HEK293 (cell line): ENCODE results near the gene GBP7.

Source experiments
- CTCF ChIA-PET: fragments of 350-600 bp; formaldehyde crosslinking; extraction: SDS; loops from one replicate; lab custom pipeline; 2021; ENCODE audit warnings: antibody characterized with exemption; lab: Yijun Ruan, JAX
- POLR2A ChIA-PET: fragments of 300-600 bp; formaldehyde crosslinking; extraction: SDS; loops from one replicate; lab custom pipeline; 2020; ENCODE audit warnings: antibody characterized with exemption, inconsistent platforms; lab: Yijun Ruan, JAX
- H3K27ac ChIP-seq: fragments of 200-500 bp; sonication (Bioruptor generic); 2 replicates; pipeline ENCODE4 v1.5.1; 2014; ENCODE audit warnings: low read depth, low read length, control low read depth, inconsistent platforms; ENCODE audit errors: extremely low read depth
- H3K36me3 ChIP-seq, 2 experiments: fragments of 200-500 bp in 1 of 2; sonication (Bioruptor generic) in 1 of 2; 1 replicate in 1 of 2; 2 replicates in 1 of 2; pipeline ENCODE4 v1.5.1; 2014 to 2017; ENCODE audit warnings: inconsistent platforms in 2 of 2, low read length in 2 of 2; ENCODE audit not compliant: control insufficient read depth in 2 of 2, insufficient read depth in 1 of 2
- H3K4me1 ChIP-seq: fragments of 200-500 bp; sonication (Bioruptor generic); 2 replicates; pipeline ENCODE4 v1.5.1; 2014; ENCODE audit warnings: mild to moderate bottlenecking, low read length, inconsistent platforms; ENCODE audit not compliant: control insufficient read depth, insufficient read depth
- H3K4me3 ChIP-seq: 2 replicates; pipeline ENCODE4 v1.5.1; 2011; ENCODE audit warnings: low read depth, mild to moderate bottlenecking, control low read depth, low read length, moderate library complexity
- H3K9me3 ChIP-seq: fragments of 200-500 bp; sonication (Bioruptor generic); 2 replicates; pipeline ENCODE4 v1.5.1; 2014; ENCODE audit warnings: low read depth, low read length, inconsistent platforms; ENCODE audit not compliant: control insufficient read depth, insufficient read depth
- GLI4 ChIP-seq: fragments of 450-650 bp; formaldehyde crosslinking; IDR thresholded peaks from 2 replicates; pipeline ENCODE4 v1.5.1; 2016; ENCODE audit warnings: missing biosample characterization, missing genetic modification characterization
- HOXA7 ChIP-seq: sonication (generic); formaldehyde crosslinking; IDR thresholded peaks from 2 replicates; pipeline ENCODE4 v1.8.1; 2022; ENCODE audit warnings: missing genetic modification reagents, borderline replicate concordance
- IKZF3 ChIP-seq: fragments of 450-650 bp; IDR thresholded peaks from 2 replicates; pipeline ENCODE4 v1.5.0; 2018; ENCODE audit warnings: missing biosample characterization, mild to moderate bottlenecking, missing genetic modification characterization, moderate library complexity
- KLF1 ChIP-seq: fragments of 450-650 bp; formaldehyde crosslinking; IDR thresholded peaks from 2 replicates; pipeline ENCODE4 v1.5.1; 2016; ENCODE audit warnings: missing biosample characterization, missing genetic modification characterization
- KLF8 ChIP-seq: fragments of 450-650 bp; formaldehyde crosslinking; IDR thresholded peaks from 2 replicates; pipeline ENCODE4 v1.5.1; 2016; ENCODE audit warnings: missing biosample characterization, missing genetic modification characterization
- PRDM1 ChIP-seq: fragments of 450-650 bp; formaldehyde crosslinking; IDR thresholded peaks from 2 replicates; pipeline ENCODE4; 2016; ENCODE audit warnings: missing biosample characterization, missing genetic modification characterization
- ZBTB1 ChIP-seq: fragments of 450-650 bp; formaldehyde crosslinking; IDR thresholded peaks from 2 replicates; pipeline ENCODE4 v1.5.1; 2016; ENCODE audit warnings: missing biosample characterization, missing genetic modification characterization
- ZBTB17 ChIP-seq: fragments of 450-650 bp; formaldehyde crosslinking; IDR thresholded peaks from 2 replicates; pipeline ENCODE4 v1.5.1; 2016; ENCODE audit warnings: missing biosample characterization, missing genetic modification characterization
- ZBTB8A ChIP-seq: fragments of 450-650 bp; formaldehyde crosslinking; IDR thresholded peaks from 2 replicates; pipeline ENCODE4 v1.5.1; 2016; ENCODE audit warnings: missing biosample characterization, missing genetic modification characterization
- ZEB2 ChIP-seq: fragments of 450-650 bp; formaldehyde crosslinking; IDR thresholded peaks from 2 replicates; pipeline ENCODE4 v1.5.1; 2016; ENCODE audit warnings: missing biosample characterization, missing genetic modification characterization
- ZFP3 ChIP-seq: fragments of 450-650 bp; formaldehyde crosslinking; IDR thresholded peaks from 2 replicates; pipeline ENCODE4 v1.5.1; 2016; ENCODE audit warnings: low read depth, missing biosample characterization, missing genetic modification characterization
- ZNF155 ChIP-seq: fragments of 450-650 bp; formaldehyde crosslinking; IDR thresholded peaks from 2 replicates; pipeline ENCODE4 v1.5.1; 2016; ENCODE audit warnings: missing biosample characterization, missing genetic modification characterization
- ZNF266 ChIP-seq: fragments of 450-650 bp; formaldehyde crosslinking; IDR thresholded peaks from 2 replicates; pipeline ENCODE4 v1.5.1; 2016; ENCODE audit warnings: missing biosample characterization, missing genetic modification characterization, low read depth
- ZNF274 ChIP-seq, 2 experiments: fragments of 200-500 bp in 1 of 2; fragments of 450-650 bp in 1 of 2; sonication (Bioruptor generic) in 1 of 2; formaldehyde crosslinking in 1 of 2; IDR thresholded peaks; 2 replicates each; pipeline versions ENCODE4 v1.5.1 to v1.6.1; 2014 to 2016; ENCODE audit warnings: borderline replicate concordance in 1 of 2, inconsistent platforms in 1 of 2, low read length in 1 of 2, missing biosample characterization in 1 of 2, missing genetic modification characterization in 1 of 2
- ZNF292 ChIP-seq: fragments of 450-650 bp; formaldehyde crosslinking; IDR thresholded peaks from 2 replicates; pipeline ENCODE4 v1.5.1; 2016; ENCODE audit warnings: low read depth, missing biosample characterization, missing genetic modification characterization, borderline replicate concordance
- ZNF302 ChIP-seq: fragments of 450-650 bp; formaldehyde crosslinking; IDR thresholded peaks from 2 replicates; pipeline ENCODE4 v1.5.1; 2016; ENCODE audit warnings: missing biosample characterization, missing genetic modification characterization, low read depth
- ZNF311 ChIP-seq: fragments of 450-650 bp; formaldehyde crosslinking; IDR thresholded peaks from 2 replicates; pipeline ENCODE4 v1.5.1; 2017; ENCODE audit warnings: missing biosample characterization, missing genetic modification characterization, borderline replicate concordance
- ZNF404 ChIP-seq: fragments of 450-650 bp; formaldehyde crosslinking; IDR thresholded peaks from 2 replicates; pipeline ENCODE4 v1.5.1; 2017; ENCODE audit warnings: missing biosample characterization, missing genetic modification characterization
- ZNF426 ChIP-seq: fragments of 450-650 bp; formaldehyde crosslinking; IDR thresholded peaks from 2 replicates; pipeline ENCODE4 v1.5.1; 2017; ENCODE audit warnings: missing biosample characterization, missing genetic modification characterization, mild to moderate bottlenecking, inconsistent platforms, moderate library complexity
- ZNF549 ChIP-seq: fragments of 450-650 bp; IDR thresholded peaks from 2 replicates; pipeline ENCODE4 v1.5.1; 2018; ENCODE audit warnings: missing biosample characterization, missing genetic modification characterization, mild to moderate bottlenecking, inconsistent platforms, moderate library complexity
- ZNF561 ChIP-seq: fragments of 450-650 bp; IDR thresholded peaks from 2 replicates; pipeline ENCODE4 v1.5.1; 2018; ENCODE audit warnings: missing biosample characterization, missing genetic modification characterization, borderline replicate concordance
- ZNF600 ChIP-seq: fragments of 450-650 bp; formaldehyde crosslinking; IDR thresholded peaks from 2 replicates; pipeline ENCODE4 v1.5.1; 2016; ENCODE audit warnings: missing biosample characterization, missing genetic modification characterization
- ZNF654 ChIP-seq: fragments of 450-650 bp; formaldehyde crosslinking; IDR thresholded peaks from 2 replicates; pipeline ENCODE4 v1.5.1; 2016; ENCODE audit warnings: low read depth, missing biosample characterization, missing genetic modification characterization
- ZNF664 ChIP-seq: fragments of 450-650 bp; formaldehyde crosslinking; IDR thresholded peaks from 2 replicates; pipeline ENCODE4 v1.5.1; 2016; ENCODE audit warnings: missing biosample characterization, missing genetic modification characterization
- TF ChIP-seq, protein P1 (sequence below): fragments of 450-650 bp; formaldehyde crosslinking; IDR thresholded peaks from 2 replicates; pipeline ENCODE4 v1.5.1; 2017; ENCODE audit warnings: missing biosample characterization, missing genetic modification characterization
- TF ChIP-seq, protein P2 (sequence below): fragments of 450-650 bp; formaldehyde crosslinking; IDR thresholded peaks from 2 replicates; pipeline ENCODE4 v1.5.1; 2017; ENCODE audit warnings: missing biosample characterization, missing genetic modification characterization
- TF ChIP-seq, protein P3 (sequence below): fragments of 450-650 bp; formaldehyde crosslinking; IDR thresholded peaks from 2 replicates; pipeline ENCODE4 v1.5.1; 2016; ENCODE audit warnings: missing biosample characterization, missing genetic modification characterization
- TF ChIP-seq, protein P4 (sequence below): fragments of 450-650 bp; formaldehyde crosslinking; IDR thresholded peaks from 2 replicates; pipeline ENCODE4 v1.5.1; 2016; ENCODE audit warnings: missing biosample characterization, missing genetic modification characterization
- TF ChIP-seq, protein P5 (sequence below): fragments of 450-650 bp; formaldehyde crosslinking; IDR thresholded peaks from 2 replicates; pipeline ENCODE4 v1.5.1; 2016; ENCODE audit warnings: missing biosample characterization, missing genetic modification characterization

GBP7 gene

DNA sequence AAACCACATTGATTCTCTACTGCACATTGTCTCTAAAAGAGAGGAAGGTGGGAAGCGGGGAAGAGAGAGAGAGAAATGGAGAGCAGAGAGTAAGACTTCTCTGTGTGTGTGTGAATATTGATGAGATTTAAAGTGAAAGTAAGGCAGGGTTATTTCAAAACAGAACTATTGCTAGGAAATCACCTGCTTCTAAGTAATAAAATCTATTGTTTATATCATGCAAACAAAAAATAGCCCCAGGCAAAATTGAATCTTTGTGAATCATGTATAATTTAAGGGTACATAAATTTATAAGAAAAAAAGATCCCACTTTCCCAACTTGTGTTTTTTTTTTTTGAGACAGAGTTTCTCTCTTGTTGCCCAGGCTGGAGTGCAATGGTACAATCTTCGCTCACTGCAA is 1.2 kb upstream of the GBP7 start (continued):
- TF ChIP-seq, protein P1, sequence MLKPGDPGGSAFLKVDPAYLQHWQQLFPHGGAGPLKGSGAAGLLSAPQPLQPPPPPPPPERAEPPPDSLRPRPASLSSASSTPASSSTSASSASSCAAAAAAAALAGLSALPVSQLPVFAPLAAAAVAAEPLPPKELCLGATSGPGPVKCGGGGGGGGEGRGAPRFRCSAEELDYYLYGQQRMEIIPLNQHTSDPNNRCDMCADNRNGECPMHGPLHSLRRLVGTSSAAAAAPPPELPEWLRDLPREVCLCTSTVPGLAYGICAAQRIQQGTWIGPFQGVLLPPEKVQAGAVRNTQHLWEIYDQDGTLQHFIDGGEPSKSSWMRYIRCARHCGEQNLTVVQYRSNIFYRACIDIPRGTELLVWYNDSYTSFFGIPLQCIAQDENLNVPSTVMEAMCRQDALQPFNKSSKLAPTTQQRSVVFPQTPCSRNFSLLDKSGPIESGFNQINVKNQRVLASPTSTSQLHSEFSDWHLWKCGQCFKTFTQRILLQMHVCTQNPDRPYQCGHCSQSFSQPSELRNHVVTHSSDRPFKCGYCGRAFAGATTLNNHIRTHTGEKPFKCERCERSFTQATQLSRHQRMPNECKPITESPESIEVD (tag by site-specific recombination) = no peak
- TF ChIP-seq ZNF404 (tag by site-specific recombination) (no peak), HOXA7 (CRISPR knock-in tag) (no peak), ZNF266 (tag by site-specific recombination) (no peak), ZEB2 (tag by site-specific recombination) (no peak), ZBTB8A (tag by site-specific recombination) (no peak), ZNF549 (no peak), ZBTB1 (no peak), ZNF311 (tag by site-specific recombination) (no peak), ZNF426 (tag by site-specific recombination) (no peak), ZNF274 (IDR thresholded peaks at IDR 0.05; ENCODE audit: low read length) (no peak), ZNF274 (tag by site-specific recombination; IDR thresholded peaks at IDR 0.05; ENCODE audit: borderline replicate concordance) (no peak), ZNF292 (no peak)
- TF ChIP-seq, protein P2, sequence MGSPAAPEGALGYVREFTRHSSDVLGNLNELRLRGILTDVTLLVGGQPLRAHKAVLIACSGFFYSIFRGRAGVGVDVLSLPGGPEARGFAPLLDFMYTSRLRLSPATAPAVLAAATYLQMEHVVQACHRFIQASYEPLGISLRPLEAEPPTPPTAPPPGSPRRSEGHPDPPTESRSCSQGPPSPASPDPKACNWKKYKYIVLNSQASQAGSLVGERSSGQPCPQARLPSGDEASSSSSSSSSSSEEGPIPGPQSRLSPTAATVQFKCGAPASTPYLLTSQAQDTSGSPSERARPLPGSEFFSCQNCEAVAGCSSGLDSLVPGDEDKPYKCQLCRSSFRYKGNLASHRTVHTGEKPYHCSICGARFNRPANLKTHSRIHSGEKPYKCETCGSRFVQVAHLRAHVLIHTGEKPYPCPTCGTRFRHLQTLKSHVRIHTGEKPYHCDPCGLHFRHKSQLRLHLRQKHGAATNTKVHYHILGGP (tag by site-specific recombination) = no peak

DNA sequence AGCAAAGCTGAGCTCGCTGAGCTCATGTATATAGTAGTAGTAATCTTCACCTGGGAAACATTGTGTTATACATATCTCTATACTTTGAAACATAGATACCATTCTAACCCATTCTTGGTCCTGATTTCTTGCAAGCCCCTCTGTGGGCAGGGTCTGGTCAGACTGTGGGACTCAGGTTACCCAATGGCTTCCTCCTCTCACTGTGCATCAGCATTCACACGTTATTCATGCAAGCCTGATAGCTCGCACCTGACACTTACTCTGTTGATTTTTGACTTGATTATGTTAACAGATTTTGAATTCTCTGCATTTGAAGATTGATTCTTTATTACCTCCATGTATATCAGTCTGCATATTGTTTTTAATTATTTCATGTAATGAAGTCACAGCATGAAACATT is 1.3 kb downstream of the GBP7 start:
- Histone ChIP-seq H3K4me3 (no peak overlapping the region), H3K4me1 (no peaks in the 10 kb centered on the region), H3K36me3 (no peaks in the 10 kb centered on the region), H3K27ac (no peak overlapping the region), H3K9me3 (no peaks in the 10 kb centered on the region)
- ChIA-PET POLR2A (no interaction called here), CTCF (interaction anchor here (0.6 kb wide), 1 partner anchor 859 kb away, joined by 3 read pairs; no protein-coding TSS in a partner anchor)
- no peak for TF ChIP-seq PRDM1 (tag by site-specific recombination)
- TF ChIP-seq ZNF561 (tag by site-specific recombination) = no peak
- TF ChIP-seq, protein P3, sequence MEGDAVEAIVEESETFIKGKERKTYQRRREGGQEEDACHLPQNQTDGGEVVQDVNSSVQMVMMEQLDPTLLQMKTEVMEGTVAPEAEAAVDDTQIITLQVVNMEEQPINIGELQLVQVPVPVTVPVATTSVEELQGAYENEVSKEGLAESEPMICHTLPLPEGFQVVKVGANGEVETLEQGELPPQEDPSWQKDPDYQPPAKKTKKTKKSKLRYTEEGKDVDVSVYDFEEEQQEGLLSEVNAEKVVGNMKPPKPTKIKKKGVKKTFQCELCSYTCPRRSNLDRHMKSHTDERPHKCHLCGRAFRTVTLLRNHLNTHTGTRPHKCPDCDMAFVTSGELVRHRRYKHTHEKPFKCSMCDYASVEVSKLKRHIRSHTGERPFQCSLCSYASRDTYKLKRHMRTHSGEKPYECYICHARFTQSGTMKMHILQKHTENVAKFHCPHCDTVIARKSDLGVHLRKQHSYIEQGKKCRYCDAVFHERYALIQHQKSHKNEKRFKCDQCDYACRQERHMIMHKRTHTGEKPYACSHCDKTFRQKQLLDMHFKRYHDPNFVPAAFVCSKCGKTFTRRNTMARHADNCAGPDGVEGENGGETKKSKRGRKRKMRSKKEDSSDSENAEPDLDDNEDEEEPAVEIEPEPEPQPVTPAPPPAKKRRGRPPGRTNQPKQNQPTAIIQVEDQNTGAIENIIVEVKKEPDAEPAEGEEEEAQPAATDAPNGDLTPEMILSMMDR (tag by site-specific recombination) = no peak
- TF ChIP-seq, protein P4, sequence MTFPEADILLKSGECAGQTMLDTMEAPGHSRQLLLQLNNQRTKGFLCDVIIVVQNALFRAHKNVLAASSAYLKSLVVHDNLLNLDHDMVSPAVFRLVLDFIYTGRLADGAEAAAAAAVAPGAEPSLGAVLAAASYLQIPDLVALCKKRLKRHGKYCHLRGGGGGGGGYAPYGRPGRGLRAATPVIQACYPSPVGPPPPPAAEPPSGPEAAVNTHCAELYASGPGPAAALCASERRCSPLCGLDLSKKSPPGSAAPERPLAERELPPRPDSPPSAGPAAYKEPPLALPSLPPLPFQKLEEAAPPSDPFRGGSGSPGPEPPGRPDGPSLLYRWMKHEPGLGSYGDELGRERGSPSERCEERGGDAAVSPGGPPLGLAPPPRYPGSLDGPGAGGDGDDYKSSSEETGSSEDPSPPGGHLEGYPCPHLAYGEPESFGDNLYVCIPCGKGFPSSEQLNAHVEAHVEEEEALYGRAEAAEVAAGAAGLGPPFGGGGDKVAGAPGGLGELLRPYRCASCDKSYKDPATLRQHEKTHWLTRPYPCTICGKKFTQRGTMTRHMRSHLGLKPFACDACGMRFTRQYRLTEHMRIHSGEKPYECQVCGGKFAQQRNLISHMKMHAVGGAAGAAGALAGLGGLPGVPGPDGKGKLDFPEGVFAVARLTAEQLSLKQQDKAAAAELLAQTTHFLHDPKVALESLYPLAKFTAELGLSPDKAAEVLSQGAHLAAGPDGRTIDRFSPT (tag by site-specific recombination) = no peak
- no peak for TF ChIP-seq IKZF3
- TF ChIP-seq, protein P5, sequence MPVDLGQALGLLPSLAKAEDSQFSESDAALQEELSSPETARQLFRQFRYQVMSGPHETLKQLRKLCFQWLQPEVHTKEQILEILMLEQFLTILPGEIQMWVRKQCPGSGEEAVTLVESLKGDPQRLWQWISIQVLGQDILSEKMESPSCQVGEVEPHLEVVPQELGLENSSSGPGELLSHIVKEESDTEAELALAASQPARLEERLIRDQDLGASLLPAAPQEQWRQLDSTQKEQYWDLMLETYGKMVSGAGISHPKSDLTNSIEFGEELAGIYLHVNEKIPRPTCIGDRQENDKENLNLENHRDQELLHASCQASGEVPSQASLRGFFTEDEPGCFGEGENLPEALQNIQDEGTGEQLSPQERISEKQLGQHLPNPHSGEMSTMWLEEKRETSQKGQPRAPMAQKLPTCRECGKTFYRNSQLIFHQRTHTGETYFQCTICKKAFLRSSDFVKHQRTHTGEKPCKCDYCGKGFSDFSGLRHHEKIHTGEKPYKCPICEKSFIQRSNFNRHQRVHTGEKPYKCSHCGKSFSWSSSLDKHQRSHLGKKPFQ (tag by site-specific recombination) = no peak
- no peak for TF ChIP-seq KLF1 (tag by site-specific recombination)
- TF ChIP-seq KLF8 = no peak
- TF ChIP-seq, protein P2 (tag by site-specific recombination) = no peak
- no peak for TF ChIP-seq ZNF664 (tag by site-specific recombination)
- no peak for TF ChIP-seq ZNF654 (tag by site-specific recombination)
- no peak for TF ChIP-seq ZNF600
- no peak for TF ChIP-seq GLI4 (tag by site-specific recombination)
- TF ChIP-seq ZFP3 (tag by site-specific recombination) = no peak
- no peak for TF ChIP-seq ZNF155 (tag by site-specific recombination)
- TF ChIP-seq ZBTB17 (tag by site-specific recombination) = no peak
- no peak for TF ChIP-seq ZNF302 (tag by site-specific recombination)
